T-cell (primary cell): Measurements from ENCODE around the gene SRRM2. TPM values are rescaled to one million over a fixed set of nuclear protein-coding genes. Genes with fewer than 3 reads are reported as not detected.
A peak's percentile ranks its signal among the peaks of the same experiment; 100 is the strongest.

Experiments used
- ATAC-seq, 4 experiments: fragments of 200-7000 bp in 3 of 4; fragments of 150-1000 bp in 1 of 4; cut with Tn5 transposase; replicated peaks in 1 of 4; 1 replicate in 3 of 4; 2 replicates in 1 of 4; pipeline ENCODE4 v1.10.0; 2021; ENCODE audit warnings: moderate library complexity in 3 of 4, mild to moderate bottlenecking in 2 of 4, moderate number of reproducible peaks in 1 of 4
- CTCF ChIA-PET, 2 donors: fragments of 300-600 bp; sonication (Branson Sonifier 250); formaldehyde crosslinking; loops; one replicate each; lab custom pipeline; 2022; ENCODE audit warnings: antibody characterized with exemption in 2 of 2; lab: Charles Lee
- POLR2A ChIA-PET, 2 donors: fragments of 300-600 bp; sonication (Branson Sonifier 250); formaldehyde crosslinking; loops; one replicate each; lab custom pipeline; 2022; ENCODE audit warnings: antibody characterized with exemption in 2 of 2; lab: Charles Lee
- DNase-seq, 35 experiments: peaks; one replicate each; pipeline versions ENCODE4 v3.0.0 to v3.0.0-alpha.2; 2013 to 2023
- H3K27ac ChIP-seq: one replicate; pipeline ENCODE4 v1.5.1; 2013; ENCODE audit warnings: low read length
- H3K27me3 ChIP-seq, 2 experiments: replicated peaks in 1 of 2; 1 replicate in 1 of 2; 2 replicates in 1 of 2; pipeline versions ENCODE4 v1.6.1 to v1.7.0; 2013; ENCODE audit warnings: low read length in 1 of 2, mixed read lengths in 1 of 2; ENCODE audit not compliant: control insufficient read depth in 2 of 2, insufficient read depth in 2 of 2; ENCODE audit errors: extremely low read depth in 1 of 2
- H3K36me3 ChIP-seq, 2 donors: 1 replicate in 1 of 2; 2 replicates in 1 of 2; pipeline versions ENCODE4 v1.6.1 to v1.7.0; 2013; ENCODE audit warnings: low read length in 1 of 2; ENCODE audit not compliant: control insufficient read depth in 2 of 2, insufficient read depth in 1 of 2; ENCODE audit errors: extremely low read depth in 1 of 2
- H3K4me1 ChIP-seq, 2 experiments: 1 replicate in 1 of 2; 2 replicates in 1 of 2; pipeline versions ENCODE4 v1.6.1 to v1.7.0; 2013; ENCODE audit warnings: low read length in 2 of 2, mixed read lengths in 1 of 2; ENCODE audit not compliant: insufficient read depth in 2 of 2, control insufficient read depth in 1 of 2; ENCODE audit errors: extremely low read depth in 1 of 2
- H3K4me3 ChIP-seq, 2 donors: 1 replicate in 1 of 2; 2 replicates in 1 of 2; pipeline versions ENCODE4 v1.5.1 to v1.7.0; 2013; ENCODE audit warnings: mild to moderate bottlenecking in 2 of 2, low read length in 1 of 2, moderate library complexity in 1 of 2; ENCODE audit not compliant: control insufficient read depth in 1 of 2; ENCODE audit errors: extremely low read depth in 1 of 2
- H3K9me3 ChIP-seq: 2 replicates; pipeline ENCODE4 v1.7.0; 2013
- H3K27ac Mint-ChIP-seq, 2 donors: one replicate each; pipeline ENCODE4 v1.8.0; 2020 to 2021; ENCODE audit warnings: mild to moderate bottlenecking in 2 of 2, mixed read lengths in 2 of 2
- H3K27me3 Mint-ChIP-seq, 2 donors: one replicate each; pipeline ENCODE4 v1.8.0; 2021 to 2022; ENCODE audit warnings: mixed read lengths in 2 of 2
- H3K36me3 Mint-ChIP-seq: one replicate; pipeline ENCODE4 v1.8.0; 2021; ENCODE audit warnings: mixed read lengths
- H3K4me1 Mint-ChIP-seq, 3 donors: one replicate each; pipeline ENCODE4 v1.8.0; 2020 to 2022; ENCODE audit warnings: mixed read lengths in 3 of 3, mild to moderate bottlenecking in 1 of 3
- H3K4me3 Mint-ChIP-seq, 3 donors: one replicate each; pipeline ENCODE4 v1.8.0; 2020 to 2022; ENCODE audit warnings: mild to moderate bottlenecking in 3 of 3, mixed read lengths in 3 of 3, moderate library complexity in 3 of 3
- H3K9me3 Mint-ChIP-seq, 3 donors: one replicate each; pipeline ENCODE4 v1.8.0; 2020 to 2022; ENCODE audit warnings: mixed read lengths in 3 of 3
- WGBS: methylation state at CpG from one replicate; pipeline ENCODE4 v1.1.5; 2013; ENCODE audit warnings: missing lambda C conversion rate; ENCODE audit not compliant: insufficient coverage; 5-methylcytosine and 5-hydroxymethylcytosine counted together
- total RNA-seq, 35 experiments: library from RNA in 6 of 35; stranded (reverse) in 6 of 35; fragments of 120-200 nt in 1 of 35; gene quantifications; one replicate each; pipeline versions ENCODE4 v1.2.1 to v1.2.4 and lab custom pipeline; 2013 to 2026

Gene SRRM2
- total RNA-seq, 5 donors from 2014 or later (not counting 1 experiment from before 2014, with no cell fraction given): 784 to 1,343 (median 947) TPM

- no peak for ATAC-seq
- Histone ChIP-seq H3K27ac (no peak overlapping the region), H3K9me3 (no peaks in the 10 kb centered on the region), H3K36me3 (peaks cover 34 to 99% of the 10 kb centered on the region in 2 donors), H3K27me3 (no peaks in the 10 kb centered on the region), H3K4me1 (peaks cover 0 to 23% of the 10 kb centered on the region in 2 experiments), H3K4me3 (no peak overlapping the region)
- no peaks in the 10 kb centered on the region for H3K9me3 Mint-ChIP-seq
- H3K4me3 Mint-ChIP-seq: peak overlapping the region in 1 of 3 donors; percentile 51
- WGBS: 88% methylated on average over 9 of the region's 17 CpGs
- ChIA-PET CTCF (no interaction called here), POLR2A (interaction anchor here (0.6 to 0.7 kb wide), 3 partner anchors 10 to 505 kb away, joined by 3 to 10 read pairs (median 4); no protein-coding TSS in a partner anchor)
- H3K27me3 Mint-ChIP-seq: no peaks in the 10 kb centered on the region
- H3K27ac Mint-ChIP-seq: peak overlapping the region in 1 of 2 donors; percentile 66
- DNase-seq: no peak
- peaks cover 74% of the 10 kb centered on the region for H3K36me3 Mint-ChIP-seq
- H3K4me1 Mint-ChIP-seq: peaks cover 22 to 55% (median 26%) of the 10 kb centered on the region in 3 donors
These were observed 16.1 kb downstream of the SRRM2 start for GRCh38 chr16:2768403-2769089.

- ATAC-seq: peak in 1 of 4 experiments; percentile 3
- POLR2A ChIA-PET: interaction anchor here in 1 of 2 donors (0.6 kb wide), 1 partner anchor 506 kb away, joined by 3 read pairs; no protein-coding TSS in a partner anchor
- H3K4me1 Mint-ChIP-seq: peaks cover 28 to 55% (median 30%) of the 10 kb centered on the region in 3 donors
- peaks cover 0 to 25% of the 10 kb centered on the region in 2 experiments for H3K4me1 ChIP-seq
- H3K36me3 ChIP-seq: peaks cover 34 to 96% of the 10 kb centered on the region in 2 donors
- H3K27ac Mint-ChIP-seq: peak overlapping the region in 1 of 2 donors; percentile 73
- no peak overlapping the region for H3K27ac ChIP-seq
- no peaks in the 10 kb centered on the region for H3K9me3 ChIP-seq
- no peaks in the 10 kb centered on the region for H3K27me3 ChIP-seq
- H3K4me3 ChIP-seq: no peak overlapping the region
- peaks cover 68% of the 10 kb centered on the region for H3K36me3 Mint-ChIP-seq
- no peaks in the 10 kb centered on the region for H3K27me3 Mint-ChIP-seq
- no peak for DNase-seq
- H3K4me3 Mint-ChIP-seq: peak overlapping the region in 1 of 3 donors; percentile 33
- CTCF ChIA-PET: no interaction called here
- WGBS: 96% methylated on average over 4 of the region's 11 CpGs
- no peaks in the 10 kb centered on the region for H3K9me3 Mint-ChIP-seq
These were observed 16.7 kb downstream of the SRRM2 start for GRCh38 chr16:2769100-2769529.

- Histone ChIP-seq H3K27ac (no peak overlapping the region), H3K27me3 (no peaks in the 10 kb centered on the region), H3K36me3 (peaks cover 34 to 94% of the 10 kb centered on the region in 2 donors), H3K4me3 (no peak overlapping the region), H3K9me3 (no peaks in the 10 kb centered on the region), H3K4me1 (peaks cover 0 to 25% of the 10 kb centered on the region in 2 experiments)
- Mint-ChIP-seq H3K27ac (peak overlapping the region; percentile 63 to 73), H3K36me3 (peaks cover 65% of the 10 kb centered on the region), H3K27me3 (no peaks in the 10 kb centered on the region), H3K4me1 (peaks cover 32 to 55% (median 34%) of the 10 kb centered on the region in 3 donors), H3K4me3 (peak overlapping the region in 2 of 3 donors; percentile 25 to 33), H3K9me3 (no peaks in the 10 kb centered on the region)
- ChIA-PET POLR2A (no interaction called here), CTCF (no interaction called here)
- DNase-seq: no peak
- peak in 1 of 4 experiments; percentile 8 for ATAC-seq
- 87% methylated on average over 13 of the region's 14 CpGs for WGBS
These were observed 17.2 kb downstream of the SRRM2 start for GRCh38 chr16:2769675-2770056.

- 87% methylated on average over 24 of the region's 32 CpGs for WGBS
- Mint-ChIP-seq H3K4me1 (peaks cover 35 to 61% (median 38%) of the 10 kb centered on the region in 3 donors), H3K36me3 (peaks cover 58% of the 10 kb centered on the region), H3K27me3 (no peaks in the 10 kb centered on the region), H3K4me3 (peak overlapping the region in 1 of 3 donors; percentile 33), H3K27ac (no peak overlapping the region), H3K9me3 (no peaks in the 10 kb centered on the region)
- ATAC-seq: peak in 1 of 4 experiments; percentile 5
- peaks cover 0 to 27% of the 10 kb centered on the region in 2 experiments for H3K4me1 ChIP-seq
- H3K27ac ChIP-seq: no peak overlapping the region
- DNase-seq: peak in 2 of 35 experiments; percentile 30 to 40
- CTCF ChIA-PET: no interaction called here
- H3K9me3 ChIP-seq: no peaks in the 10 kb centered on the region
- H3K4me3 ChIP-seq: no peak overlapping the region
- H3K36me3 ChIP-seq: peaks cover 31 to 94% of the 10 kb centered on the region in 2 donors
- H3K27me3 ChIP-seq: no peaks in the 10 kb centered on the region
- POLR2A ChIA-PET: no interaction called here
These were observed 17.9 kb downstream of the SRRM2 start for GRCh38 chr16:2770057-2770951.

GRCh38 chr16:2771496-2772402 lies 19.3 kb downstream of the SRRM2 start:
- CTCF ChIA-PET: no interaction called here
- H3K36me3 Mint-ChIP-seq: peaks cover 46% of the 10 kb centered on the region
- no peak overlapping the region for H3K4me3 Mint-ChIP-seq
- ATAC-seq: no peak
- POLR2A ChIA-PET: interaction anchor here in 1 of 2 donors (0.8 kb wide), 1 partner anchor 16 kb away, joined by 12 read pairs; no protein-coding TSS in a partner anchor
- Histone ChIP-seq H3K27me3 (no peaks in the 10 kb centered on the region), H3K9me3 (no peaks in the 10 kb centered on the region), H3K36me3 (peaks cover 28 to 80% of the 10 kb centered on the region in 2 donors), H3K27ac (no peak overlapping the region), H3K4me3 (no peak overlapping the region), H3K4me1 (peaks cover 8 to 40% of the 10 kb centered on the region in 2 experiments)
- 88% methylated on average over 15 of the region's 18 CpGs for WGBS
- DNase-seq: no peak
- H3K9me3 Mint-ChIP-seq: no peaks in the 10 kb centered on the region
- H3K27me3 Mint-ChIP-seq: no peaks in the 10 kb centered on the region
- peaks cover 45 to 58% (median 49%) of the 10 kb centered on the region in 3 donors for H3K4me1 Mint-ChIP-seq
- H3K27ac Mint-ChIP-seq: peak overlapping the region in 1 of 2 donors; percentile 10
